Activated CD4-positive, alpha-beta T cell treated with anti-CD3 and anti-CD28 coated beads, Interleukin-2, amount 10 ng/mL, durations not matched to agents 24 days and 14 days (primary cell): ENCODE results near the gene KCNIP3. TPM values are rescaled to one million over a fixed set of nuclear protein-coding genes. Genes with fewer than 3 reads are reported as not detected.
"Not testable (repeated sequence)": the region's sequence is repeated elsewhere in the genome, so short reads cannot be mapped to it uniquely, and the experiment has no call there.

Source experiments
- DNase-seq: peaks from one replicate; pipeline ENCODE4 v3.0.0; 2022
- H3K27ac Mint-ChIP-seq: one replicate; pipeline ENCODE4 v1.8.0; 2022; ENCODE audit warnings: mild to moderate bottlenecking, mixed read lengths
- H3K27me3 Mint-ChIP-seq: one replicate; pipeline ENCODE4 v1.8.0; 2022; ENCODE audit warnings: mixed read lengths
- H3K36me3 Mint-ChIP-seq: one replicate; pipeline ENCODE4 v1.8.0; 2022; ENCODE audit warnings: low read depth, mild to moderate bottlenecking, mixed read lengths
- H3K4me1 Mint-ChIP-seq: one replicate; pipeline ENCODE4 v1.8.0; 2021; ENCODE audit warnings: mixed read lengths
- H3K4me3 Mint-ChIP-seq: one replicate; pipeline ENCODE4 v1.8.0; 2022; ENCODE audit warnings: mild to moderate bottlenecking, moderate library complexity, mixed read lengths
- H3K9me3 Mint-ChIP-seq: one replicate; pipeline ENCODE4 v1.8.0; 2021; ENCODE audit warnings: mixed read lengths
- intact Hi-C: fragments of 100-400 bp; cut with micrococcal nuclease; formaldehyde crosslinking; loops from one replicate; pipeline ENCODE4 v1.15.1; 2023
- total RNA-seq: library from RNA; stranded (reverse); gene quantifications from 2 replicates; pipeline ENCODE4 v1.2.3, GENCODE V29; 2022

KCNIP3 gene
- total RNA-seq, 1 donor from 2014 or later = not detected

DNA sequence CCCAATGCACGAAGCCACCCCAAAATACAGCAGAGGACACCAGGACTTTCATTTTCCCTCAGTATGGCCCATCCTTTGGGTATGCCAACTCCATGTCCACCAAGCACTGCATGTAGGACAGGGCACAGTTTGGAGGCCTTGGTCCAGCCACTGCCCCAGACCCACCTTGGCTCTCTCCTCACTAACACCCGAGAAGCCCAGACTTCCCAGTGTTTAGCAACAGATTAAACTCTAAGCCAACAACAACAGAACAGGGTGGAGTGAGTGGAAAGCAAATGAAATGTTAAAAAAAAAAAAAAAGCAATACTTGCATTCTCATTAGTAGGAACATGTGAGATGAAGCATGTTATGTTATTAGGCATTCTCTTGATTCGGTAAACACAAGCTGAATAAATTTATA is 118.0 kb downstream of the KCNIP3 start:
- intact Hi-C loops, DNase-seq, H3K27me3 Mint-ChIP-seq, H3K4me1 Mint-ChIP-seq, H3K27ac Mint-ChIP-seq, H3K9me3 Mint-ChIP-seq, H3K4me3 Mint-ChIP-seq, H3K36me3 Mint-ChIP-seq: not testable (repeated sequence)

DNA sequence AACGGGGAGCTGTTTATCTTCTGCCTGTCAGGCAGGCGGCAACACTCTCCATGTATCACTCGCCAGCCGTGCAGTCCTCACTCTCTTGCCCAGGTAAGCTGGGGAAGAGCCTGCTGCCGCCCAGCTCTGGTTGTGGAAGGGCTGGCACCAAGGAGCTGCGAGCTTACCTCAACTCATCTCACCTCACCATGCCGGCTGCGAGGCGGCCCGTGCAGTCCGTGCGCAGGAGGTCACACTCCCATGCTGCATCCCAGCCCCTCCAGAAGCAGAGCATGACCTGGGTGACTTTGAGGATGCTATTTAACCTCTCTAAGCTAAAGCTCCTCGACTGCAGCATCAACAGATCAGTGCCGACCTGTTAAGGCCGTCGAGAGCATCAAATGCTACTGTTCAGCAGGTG is 118.4 kb downstream of the KCNIP3 start:
- H3K36me3 Mint-ChIP-seq, H3K27ac Mint-ChIP-seq, H3K4me3 Mint-ChIP-seq, H3K9me3 Mint-ChIP-seq, H3K27me3 Mint-ChIP-seq, DNase-seq, H3K4me1 Mint-ChIP-seq, intact Hi-C loops: not testable (repeated sequence)

DNA sequence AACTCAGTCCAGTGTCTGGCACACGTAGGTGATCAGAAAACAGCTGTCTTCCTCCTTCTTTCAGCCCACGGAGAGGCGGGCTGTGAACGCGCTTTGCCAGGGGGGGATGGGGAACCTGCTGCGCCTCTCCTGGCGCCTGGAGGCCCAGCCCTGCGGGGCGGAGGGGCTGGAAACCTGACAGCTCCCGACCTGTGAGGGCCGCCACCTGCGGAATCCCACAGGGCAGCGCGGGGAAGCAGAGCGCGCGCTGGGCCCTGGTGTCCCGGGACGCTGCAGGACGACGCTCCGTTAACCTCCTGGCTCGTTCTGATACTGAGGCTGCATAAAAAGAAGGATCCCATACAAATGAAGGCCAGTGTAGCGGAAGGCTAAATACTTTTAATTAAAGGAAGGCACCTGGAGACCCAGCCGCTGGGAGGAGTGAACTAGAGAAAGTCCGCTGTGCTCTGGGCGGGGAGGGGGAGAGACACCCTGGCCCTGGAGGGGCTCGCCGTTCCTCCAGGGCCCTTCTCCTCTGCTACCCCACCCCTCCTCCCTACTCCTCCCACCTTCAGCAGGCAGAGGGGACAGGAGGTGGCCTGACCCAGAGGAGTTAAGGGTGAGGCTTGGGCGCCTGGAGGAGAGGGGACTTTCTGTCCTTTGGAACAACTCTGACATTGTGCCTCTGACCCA is 130.2 kb downstream of the KCNIP3 start:
- H3K4me1 Mint-ChIP-seq, DNase-seq, H3K27me3 Mint-ChIP-seq, intact Hi-C loops, H3K36me3 Mint-ChIP-seq, H3K27ac Mint-ChIP-seq, H3K9me3 Mint-ChIP-seq, H3K4me3 Mint-ChIP-seq: not testable (repeated sequence)

DNA sequence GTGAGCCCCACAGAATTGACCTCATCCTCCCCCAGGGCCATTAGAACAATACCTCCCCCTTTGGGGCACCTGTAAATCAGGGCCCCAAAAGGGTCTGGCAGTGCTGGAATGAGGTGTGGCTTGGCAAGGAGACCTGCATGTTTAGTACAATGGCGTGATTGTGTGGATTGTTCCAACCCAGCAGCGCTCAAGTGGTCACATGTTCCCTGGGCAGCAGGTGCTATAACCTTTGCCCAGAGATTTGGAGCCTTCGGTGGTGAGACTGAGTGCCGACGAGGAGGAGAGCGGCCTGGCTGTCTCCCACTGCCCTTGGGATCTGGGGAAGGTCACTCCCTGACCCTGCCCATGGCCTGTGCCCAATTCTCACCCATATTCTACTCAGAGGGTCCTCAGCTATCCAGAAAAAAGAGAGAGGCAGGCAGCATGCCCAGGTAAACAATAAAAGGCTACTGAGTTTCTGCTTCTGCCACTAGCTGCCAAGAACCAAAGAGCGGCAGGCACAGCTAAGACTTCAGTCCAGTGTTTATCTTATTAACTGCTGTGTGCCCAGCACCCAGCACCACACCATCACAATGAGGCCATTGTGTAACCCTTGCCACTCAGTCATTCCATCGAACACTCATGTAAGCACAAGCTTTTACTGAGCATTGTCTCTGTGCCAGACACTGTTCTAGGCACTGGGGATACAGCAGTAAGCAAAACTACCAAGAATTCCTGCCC is 132.8 kb downstream of the KCNIP3 start:
- intact Hi-C loops = not testable (repeated sequence)

DNA sequence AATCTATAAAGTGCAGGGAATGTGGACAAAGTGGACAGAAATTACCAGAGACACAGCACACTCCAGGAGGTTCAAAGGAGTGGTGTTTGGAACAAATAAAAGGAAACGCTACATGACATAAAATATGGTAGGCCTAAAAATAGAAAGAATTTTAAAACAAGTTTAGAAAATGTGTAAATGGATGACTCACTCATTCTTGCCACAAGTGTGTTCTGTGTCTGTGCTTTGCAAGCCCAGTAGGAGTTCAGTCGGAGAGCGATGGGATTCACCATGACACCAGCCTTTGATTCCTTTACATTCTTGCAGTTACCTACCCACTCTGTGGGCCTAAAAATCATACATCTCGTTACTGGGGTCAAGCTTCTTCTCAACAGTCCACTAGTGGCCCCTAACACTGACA is 136.2 kb downstream of the KCNIP3 start:
- intact Hi-C loops, H3K4me3 Mint-ChIP-seq, H3K4me1 Mint-ChIP-seq: not testable (repeated sequence)

More for the DNA sequence above, 132.8 kb downstream of the KCNIP3 start:
- not testable (repeated sequence) for DNase-seq, H3K27me3 Mint-ChIP-seq, H3K4me1 Mint-ChIP-seq, H3K27ac Mint-ChIP-seq, H3K9me3 Mint-ChIP-seq, H3K36me3 Mint-ChIP-seq, H3K4me3 Mint-ChIP-seq

DNA sequence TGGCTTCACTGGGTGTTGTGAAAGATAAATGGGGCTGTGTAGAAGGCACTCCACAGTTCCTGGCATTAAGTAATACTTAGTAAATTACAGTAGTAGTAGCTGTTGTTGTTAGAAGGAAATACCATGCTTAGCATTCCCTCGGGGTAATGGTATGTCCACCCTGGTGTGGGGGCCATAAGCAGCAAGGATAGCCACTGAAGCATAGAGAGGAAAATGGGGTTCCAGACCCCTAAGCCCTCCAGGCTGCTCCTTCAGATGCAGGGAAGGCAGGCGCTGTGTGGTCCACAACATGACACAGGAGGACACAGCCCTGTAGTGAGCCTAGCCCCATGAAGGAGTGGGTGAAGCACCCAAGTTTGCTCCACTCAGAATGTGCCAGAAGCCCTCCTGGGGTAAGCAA is 136.8 kb downstream of the KCNIP3 start:
- H3K4me3 Mint-ChIP-seq, H3K36me3 Mint-ChIP-seq, DNase-seq, H3K4me1 Mint-ChIP-seq, H3K27me3 Mint-ChIP-seq, intact Hi-C loops, H3K27ac Mint-ChIP-seq, H3K9me3 Mint-ChIP-seq: not testable (repeated sequence)

More for the DNA sequence above, 136.2 kb downstream of the KCNIP3 start:
- H3K27me3 Mint-ChIP-seq, DNase-seq, H3K9me3 Mint-ChIP-seq, H3K27ac Mint-ChIP-seq, H3K36me3 Mint-ChIP-seq: not testable (repeated sequence)

DNA sequence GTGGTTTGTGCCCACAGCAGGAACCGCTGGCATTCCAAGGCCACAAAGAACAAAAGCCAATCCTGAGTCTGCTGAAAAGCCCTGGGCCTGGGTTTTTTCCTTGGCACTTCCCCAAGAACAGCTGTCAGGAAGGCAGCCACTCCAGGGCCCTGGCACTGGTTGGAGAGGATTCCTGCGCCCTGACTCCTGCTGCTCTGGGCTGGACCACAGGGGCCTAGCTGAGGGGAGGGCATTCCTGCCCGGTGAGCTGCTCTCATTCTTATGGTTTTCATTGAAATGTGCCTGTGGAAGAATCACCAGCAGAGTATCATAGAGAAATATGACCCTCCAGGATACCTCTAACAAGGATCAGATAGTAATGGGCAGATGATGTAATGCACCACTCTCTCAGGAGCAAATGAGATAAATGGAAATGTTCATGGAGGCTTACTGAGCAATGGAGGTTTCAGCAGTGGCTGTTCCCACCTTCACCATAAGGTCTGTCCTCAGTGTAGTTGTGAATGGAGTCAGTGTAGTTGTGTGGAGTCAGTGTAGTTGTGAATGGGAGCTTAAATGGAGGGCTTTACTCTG is 137.4 kb downstream of the KCNIP3 start:
- H3K27me3 Mint-ChIP-seq, H3K27ac Mint-ChIP-seq, DNase-seq, H3K36me3 Mint-ChIP-seq, intact Hi-C loops, H3K4me3 Mint-ChIP-seq, H3K4me1 Mint-ChIP-seq, H3K9me3 Mint-ChIP-seq: not testable (repeated sequence)

DNA sequence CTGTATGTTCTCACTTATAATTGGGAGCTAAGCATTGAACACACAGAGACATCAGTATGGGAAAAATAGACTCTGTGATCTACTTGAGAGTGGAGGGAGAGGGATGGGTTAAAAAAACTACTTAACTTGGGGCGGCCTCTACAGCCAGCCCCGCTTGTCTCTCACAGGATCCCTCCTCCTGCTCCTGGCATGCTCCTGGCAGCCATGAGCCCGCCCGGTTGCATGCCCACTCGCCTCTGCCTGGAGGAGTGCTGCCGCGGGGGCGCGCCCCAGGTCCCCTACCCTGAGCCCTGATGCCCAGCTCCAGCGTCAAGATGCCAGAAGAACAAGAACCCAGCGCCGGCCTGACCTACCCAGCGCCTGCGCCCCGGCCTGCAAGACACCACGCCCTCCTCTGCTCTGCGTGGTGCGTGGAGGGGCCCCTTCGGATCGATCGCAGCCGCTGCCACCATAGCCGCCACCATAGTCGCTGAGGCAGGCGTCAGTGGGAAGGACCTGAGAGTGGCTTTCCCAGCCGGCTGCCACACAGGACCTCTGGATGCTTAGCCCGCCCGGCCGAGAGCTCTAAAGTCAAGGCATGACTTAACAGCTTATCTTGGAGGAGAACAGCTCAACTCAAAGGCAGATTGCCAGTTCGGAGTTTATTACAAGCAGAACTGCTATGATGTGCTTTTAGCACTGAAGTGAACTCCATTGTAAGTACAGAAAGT is 138.2 kb downstream of the KCNIP3 start:
- intact Hi-C loops, H3K27ac Mint-ChIP-seq, DNase-seq, H3K4me1 Mint-ChIP-seq, H3K9me3 Mint-ChIP-seq, H3K27me3 Mint-ChIP-seq, H3K4me3 Mint-ChIP-seq, H3K36me3 Mint-ChIP-seq: not testable (repeated sequence)

Other genes with a start within 250 kb of the KCNIP3 start
- 97.4 and 103 TPM in 2 replicates for gene MRPS5, start 175.5 kb upstream of the KCNIP3 start, total RNA-seq
- 8.2 and 8.3 TPM in 2 replicates for gene ZNF514, start 137.5 kb upstream of the KCNIP3 start, total RNA-seq
- gene ZNF2, start 131.5 kb upstream of the KCNIP3 start, total RNA-seq = 4.4 and 5.4 TPM in 2 replicates
- gene ZNF892, start 89.8 kb upstream of the KCNIP3 start, total RNA-seq = 4.7 and 5.5 TPM in 2 replicates
- gene PROM2, start 22.9 kb upstream of the KCNIP3 start, total RNA-seq = 0.54 and 1.4 TPM in 2 replicates
- 35.8 and 36.0 TPM in 2 replicates for gene FAHD2A, start 105.4 kb downstream of the KCNIP3 start, total RNA-seq
- gene TRIM43B, start 187.4 kb downstream of the KCNIP3 start, total RNA-seq = not detected in 2 replicates